ENCODE results near the gene CEP20.
A peak's percentile ranks its signal among the peaks of the same experiment; 100 is the strongest.
"Not testable (repeated sequence)": the region's sequence is repeated elsewhere in the genome, so short reads cannot be mapped to it uniquely, and the experiment has no call there.

CEP20 gene
- total RNA-seq: 47.0 to 51.7 reads per million in 2 donors

GRCh38 chr16:15888072-15888976 is at the start of gene CEP20:
Gene CEP20 (minus strand): TSS chr16:15888603. CDS start chr16:15888585, 18 bp downstream.
- peak; percentile 95 for DNase-seq

GRCh38 chr16:15936809-15937208 is 48.4 kb upstream of the CEP20 start:
- DNase-seq: not testable (repeated sequence)

- no peak for DNase-seq
Measured at GRCh38 chr16:15934991-15935390, 46.6 kb upstream of the CEP20 start.

GRCh38 chr16:15933781-15934180 is 45.4 kb upstream of the CEP20 start:
- DNase-seq: no peak

- no peak for DNase-seq
Measured at GRCh38 chr16:15932939-15933338, 44.5 kb upstream of the CEP20 start.

GRCh38 chr16:15928261-15929104 is 40.1 kb upstream of the CEP20 start:
- DNase-seq: no peak

- no peak for DNase-seq
Measured at GRCh38 chr16:15925631-15926030, 37.2 kb upstream of the CEP20 start.

- no peak for DNase-seq
Measured at GRCh38 chr16:15924996-15925395, 36.6 kb upstream of the CEP20 start.

GRCh38 chr16:15919331-15919730 is 30.9 kb upstream of the CEP20 start:
- no peak for DNase-seq

GRCh38 chr16:15918314-15918713 is 29.9 kb upstream of the CEP20 start:
- DNase-seq: not testable (repeated sequence)

- no peak for DNase-seq
Measured at GRCh38 chr16:15916323-15916722, 27.9 kb upstream of the CEP20 start.

GRCh38 chr16:15915555-15916081 is 27.2 kb upstream of the CEP20 start:
- no peak for DNase-seq

GRCh38 chr16:15913046-15913698 is 24.8 kb upstream of the CEP20 start:
- no peak for DNase-seq

- no peak for DNase-seq
Measured at GRCh38 chr16:15911198-15911597, 22.8 kb upstream of the CEP20 start.

- DNase-seq: no peak
Measured at GRCh38 chr16:15907863-15908478, 19.6 kb upstream of the CEP20 start.

GRCh38 chr16:15906439-15906838 is 18.0 kb upstream of the CEP20 start:
- DNase-seq: no peak

GRCh38 chr16:15903960-15904359 is 15.6 kb upstream of the CEP20 start:
- no peak for DNase-seq

- DNase-seq: no peak
Measured at GRCh38 chr16:15900901-15901500, 12.6 kb upstream of the CEP20 start.

GRCh38 chr16:15900357-15900756 is 12.0 kb upstream of the CEP20 start:
- no peak for DNase-seq

- no peak for DNase-seq
Measured at GRCh38 chr16:15899538-15900100, 11.2 kb upstream of the CEP20 start.

GRCh38 chr16:15898654-15899053 is 10.3 kb upstream of the CEP20 start:
- no peak for DNase-seq

GRCh38 chr16:15897834-15898254 is 9.4 kb upstream of the CEP20 start:
- no peak for DNase-seq

Measured in activated gamma-delta T cell (primary cell).